ENCODE results near the gene ZSWIM5.

GRCh38 chr1:45023663-45024062, 182.7 kb downstream of the ZSWIM5 start:
- TF ChIP-seq POLR2AphosphoS5 (IDR thresholded peaks at IDR 0.05): no peak
- TF ChIP-seq, protein P1, sequence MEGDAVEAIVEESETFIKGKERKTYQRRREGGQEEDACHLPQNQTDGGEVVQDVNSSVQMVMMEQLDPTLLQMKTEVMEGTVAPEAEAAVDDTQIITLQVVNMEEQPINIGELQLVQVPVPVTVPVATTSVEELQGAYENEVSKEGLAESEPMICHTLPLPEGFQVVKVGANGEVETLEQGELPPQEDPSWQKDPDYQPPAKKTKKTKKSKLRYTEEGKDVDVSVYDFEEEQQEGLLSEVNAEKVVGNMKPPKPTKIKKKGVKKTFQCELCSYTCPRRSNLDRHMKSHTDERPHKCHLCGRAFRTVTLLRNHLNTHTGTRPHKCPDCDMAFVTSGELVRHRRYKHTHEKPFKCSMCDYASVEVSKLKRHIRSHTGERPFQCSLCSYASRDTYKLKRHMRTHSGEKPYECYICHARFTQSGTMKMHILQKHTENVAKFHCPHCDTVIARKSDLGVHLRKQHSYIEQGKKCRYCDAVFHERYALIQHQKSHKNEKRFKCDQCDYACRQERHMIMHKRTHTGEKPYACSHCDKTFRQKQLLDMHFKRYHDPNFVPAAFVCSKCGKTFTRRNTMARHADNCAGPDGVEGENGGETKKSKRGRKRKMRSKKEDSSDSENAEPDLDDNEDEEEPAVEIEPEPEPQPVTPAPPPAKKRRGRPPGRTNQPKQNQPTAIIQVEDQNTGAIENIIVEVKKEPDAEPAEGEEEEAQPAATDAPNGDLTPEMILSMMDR (IDR thresholded peaks at IDR 0.05): no peak
- no peak for TF ChIP-seq POLR2A (IDR thresholded peaks at IDR 0.05)

All from breast epithelium (tissue), 3 donors.